K562 (cell line): ENCODE data around the gene LIMS1. TPM values are rescaled to one million over a fixed set of nuclear protein-coding genes. Genes with fewer than 3 reads are reported as not detected.

ENCODE experiments used
- ATAC-seq: fragments of 200-7000 bp; cut with Tn5 transposase; 3 replicates; pipeline ENCODE4 v1.9.1; 2020; ENCODE audit warnings: moderate library complexity
- BruUV-seq: library from RNA; stranded (reverse); fragments of 400-500 nt; replicated peaks from 2 replicates; lab custom pipeline; 2021; lab: Mats Ljungman, UMichigan
- CTCF ChIA-PET: fragments of 300-600 bp; formaldehyde crosslinking; extraction: SDS; loops from one replicate; lab custom pipeline; 2021; ENCODE audit warnings: low intra/inter-chr PET ratio; lab: Yijun Ruan, JAX
- POLR2A ChIA-PET: fragments of 300-600, 350-650 bp; sonication (Branson Sonifier 250); formaldehyde crosslinking; extraction: SDS; loops from one replicate; lab custom pipeline; 2021; ENCODE audit warnings: antibody characterized with exemption, inconsistent platforms; lab: Yijun Ruan, JAX
- DNase-seq, 4 experiments: peaks; one replicate each; pipeline versions ENCODE4 v3.0.0 to v3.0.0-alpha.2; 2011 to 2018; ENCODE audit warnings: low spot score in 3 of 4, mixed read lengths in 3 of 4; ENCODE audit errors: extremely low read depth in 1 of 4
- FAIRE-seq: peaks from 2 replicates; lab custom pipeline; 2011; peaks lifted over from hg19 to GRCh38; lab: Jason Lieb, UNC
- H2AFZ ChIP-seq: 2 replicates; pipeline ENCODE4 v1.6.0; 2011; ENCODE audit warnings: low read depth, low read length, control low read depth, inconsistent platforms
- H3K27ac ChIP-seq: fragments of 200-600 bp; 3 replicates; pipeline ENCODE4 v1.8.0; 2011; ENCODE audit warnings: low read depth, mild to moderate bottlenecking, control low read depth, inconsistent platforms, low read length, moderate library complexity, mixed read lengths; ENCODE audit errors: extremely low read depth
- H3K27me3 ChIP-seq, 2 experiments: fragments of 300-600 bp in 1 of 2; 2 replicates in 1 of 2; 3 replicates in 1 of 2; pipeline versions ENCODE4 v1.6.0 to v1.8.0; 2011; ENCODE audit warnings: inconsistent platforms in 2 of 2, low read length in 2 of 2, mild to moderate bottlenecking in 1 of 2, mixed read lengths in 1 of 2, moderate library complexity in 1 of 2; ENCODE audit not compliant: control insufficient read depth in 2 of 2, insufficient read depth in 2 of 2
- H3K36me3 ChIP-seq: fragments of 300-600 bp; 3 replicates; pipeline ENCODE4 v1.8.0; 2011; ENCODE audit warnings: mild to moderate bottlenecking, low read length, inconsistent platforms; ENCODE audit not compliant: control insufficient read depth, insufficient read depth
- H3K4me1 ChIP-seq, 2 experiments: fragments of 200-600 bp in 1 of 2; replicated peaks in 1 of 2; 2 replicates in 1 of 2; 3 replicates in 1 of 2; pipeline versions ENCODE4 v1.5.1 to v1.8.0; 2011; ENCODE audit warnings: inconsistent platforms in 2 of 2, low read length in 2 of 2, mild to moderate bottlenecking in 1 of 2, mixed read lengths in 1 of 2, moderate library complexity in 1 of 2; ENCODE audit not compliant: control insufficient read depth in 2 of 2, insufficient read depth in 2 of 2
- H3K4me2 ChIP-seq: 2 replicates; pipeline ENCODE4 v1.6.1; 2011; ENCODE audit warnings: low read length, control low read depth, inconsistent platforms, mixed read lengths; ENCODE audit not compliant: insufficient read depth
- H3K4me3 ChIP-seq: fragments of 200-600 bp; sonication (generic), shearing (Covaris generic); 2 replicates; pipeline ENCODE4 v1.5.1; 2016; ENCODE audit warnings: control low read depth, inconsistent platforms
- H3K79me2 ChIP-seq: fragments of 200-600 bp; 3 replicates; pipeline ENCODE4 v1.8.0; 2011; ENCODE audit warnings: low read length, inconsistent platforms; ENCODE audit not compliant: control insufficient read depth, insufficient read depth
- H3K9ac ChIP-seq, 2 experiments: 2 replicates each; pipeline versions ENCODE4 v1.6.0 to v1.6.1; 2011; ENCODE audit warnings: low read depth in 2 of 2, low read length in 2 of 2, control low read depth in 1 of 2, inconsistent platforms in 1 of 2, mild to moderate bottlenecking in 1 of 2, mixed read lengths in 1 of 2; ENCODE audit not compliant: insufficient read depth in 1 of 2
- H3K9me1 ChIP-seq: one replicate; pipeline ENCODE4 v1.6.0; 2011; ENCODE audit warnings: inconsistent platforms, mild to moderate bottlenecking, low read length, moderate library complexity; ENCODE audit not compliant: control insufficient read depth, insufficient read depth
- H3K9me3 ChIP-seq: replicated peaks from 2 replicates; pipeline ENCODE4 v1.5.1; 2011; ENCODE audit warnings: low read depth, low read length, inconsistent platforms; ENCODE audit not compliant: control insufficient read depth, insufficient read depth
- H4K20me1 ChIP-seq: replicated peaks from 2 replicates; pipeline ENCODE4 v1.6.1; 2011; ENCODE audit warnings: low read length, inconsistent platforms, mixed read lengths; ENCODE audit not compliant: control insufficient read depth, insufficient read depth
- CUX1 ChIP-seq: fragments of 200-800 bp; sonication (Bioruptor generic); IDR thresholded peaks from 2 replicates; pipeline ENCODE4 v1.6.1; 2016; ENCODE audit warnings: missing genetic modification characterization, missing compliant biosample characterization
- HIVEP1 ChIP-seq: fragments of 250-450 bp; sonication (Bioruptor Pico); IDR thresholded peaks from 2 replicates; pipeline ENCODE4 v1.4.0; 2020; ENCODE audit warnings: mild to moderate bottlenecking
- IFI16 ChIP-seq: fragments of 250-450 bp; sonication (Bioruptor Pico); IDR thresholded peaks from 2 replicates; pipeline ENCODE4 v2.1.2; 2022; ENCODE audit warnings: mild to moderate bottlenecking, inconsistent platforms
- MEIS2 ChIP-seq: fragments of 450-650 bp; IDR thresholded peaks from 2 replicates; pipeline ENCODE4 v1.6.1; 2014; ENCODE audit warnings: mild to moderate bottlenecking; ENCODE audit not compliant: partially characterized antibody
- NFE2L1 ChIP-seq: fragments of 450-650 bp; IDR thresholded peaks from 2 replicates; pipeline ENCODE4 v1.6.1; 2016; ENCODE audit warnings: missing genetic modification characterization, low read depth, mild to moderate bottlenecking, missing compliant biosample characterization, moderate library complexity, borderline replicate concordance
- RFX7 ChIP-seq: fragments of 250-450 bp; sonication (Bioruptor Pico); IDR thresholded peaks from 2 replicates; pipeline ENCODE4 v1.5.1; 2021; ENCODE audit warnings: mild to moderate bottlenecking
- WGBS: fragments of 100-300 bp; shearing (Covaris generic); methylation state at CpG from one replicate; pipeline ENCODE4 v1.1.6; 2016; ENCODE audit warnings: low coverage, mixed read lengths; ENCODE audit not compliant: insufficient coverage; ENCODE audit errors: missing lambda C conversion rate; 5-methylcytosine and 5-hydroxymethylcytosine counted together
- in situ Hi-C: fragments of 300-500 bp; cut with MboI; formaldehyde crosslinking; loops from 4 replicates; pipeline ENCODE4 v1.15.0; 2018; ENCODE audit warnings: inconsistent platforms, mixed read lengths
- intact Hi-C: fragments of 100-400 bp; cut with micrococcal nuclease; formaldehyde crosslinking; loops from 2 replicates; pipeline ENCODE4 v1.14.2; 2022
- polyA plus RNA-seq, 8 experiments: library from polyadenylated mRNA; depleted of rRNA in 4 of 8; stranded (reverse) in 5 of 8; unstranded in 3 of 8; fragments of >200 nt; fragmentation: Nextera tagmentation in 2 of 8; fragmentation: Illumina TruSeq in 1 of 8; extraction: Ambion mirVana in 2 of 8; extraction: Trizol in 1 of 8; gene quantifications; 2 replicates each; pipeline versions ENCODE4 v1.2.1 to v1.2.3, GENCODE V29; 2011 to 2014; ENCODE audit warnings: inconsistent platforms in 1 of 8, missing spikeins in 1 of 8
- total RNA-seq, 7 experiments: library from RNA; depleted of rRNA in 6 of 7; stranded (reverse); fragments of >200 nt in 6 of 7; fragmentation: Illumina TruSeq in 2 of 7; extraction: Trizol in 2 of 7; gene quantifications; 2 replicates each; pipeline versions ENCODE4 v1.2.1 to v1.2.3, GENCODE V29; 2011 to 2021; ENCODE audit warnings: low replicate concordance in 1 of 7
- TF ChIP-seq, protein P1 (sequence below): fragments of 250-450 bp; sonication (Bioruptor Pico); IDR thresholded peaks from 2 replicates; pipeline ENCODE4 v1.6.1; 2021; ENCODE audit warnings: mild to moderate bottlenecking
- TF ChIP-seq, protein P2 (sequence below): sonication (generic); formaldehyde crosslinking; IDR thresholded peaks from 2 replicates; pipeline ENCODE4 v1.8.0; 2022; ENCODE audit warnings: mild to moderate bottlenecking, low read depth, missing genetic modification reagents

The LIMS1 gene
- total and polyA plus RNA-seq, 9 of the 15 experiments (the other 6 are each of a cell fraction or from before 2014, with no cell fraction given), result 52.8 to 134 (median 81.0) TPM

GRCh38 chr2:108628936-108629335 lies 94.7 kb downstream of the LIMS1 start (continued):
- TF ChIP-seq MEIS2 (no peak), NFE2L1 (tag) (no peak)
- TF ChIP-seq, protein P1, sequence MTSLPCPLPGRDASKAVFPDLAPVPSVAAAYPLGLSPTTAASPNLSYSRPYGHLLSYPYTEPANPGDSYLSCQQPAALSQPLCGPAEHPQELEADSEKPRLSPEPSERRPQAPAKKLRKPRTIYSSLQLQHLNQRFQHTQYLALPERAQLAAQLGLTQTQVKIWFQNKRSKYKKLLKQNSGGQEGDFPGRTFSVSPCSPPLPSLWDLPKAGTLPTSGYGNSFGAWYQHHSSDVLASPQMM (CRISPR knock-in tag), result no peak

- DNase-seq (no peak), ATAC-seq (no peak), FAIRE-seq (no peak)
- H3K4me3 ChIP-seq, result no peak overlapping the region
- no peak for TF ChIP-seq RFX7 (CRISPR knock-in tag)
- TF ChIP-seq, protein P2, sequence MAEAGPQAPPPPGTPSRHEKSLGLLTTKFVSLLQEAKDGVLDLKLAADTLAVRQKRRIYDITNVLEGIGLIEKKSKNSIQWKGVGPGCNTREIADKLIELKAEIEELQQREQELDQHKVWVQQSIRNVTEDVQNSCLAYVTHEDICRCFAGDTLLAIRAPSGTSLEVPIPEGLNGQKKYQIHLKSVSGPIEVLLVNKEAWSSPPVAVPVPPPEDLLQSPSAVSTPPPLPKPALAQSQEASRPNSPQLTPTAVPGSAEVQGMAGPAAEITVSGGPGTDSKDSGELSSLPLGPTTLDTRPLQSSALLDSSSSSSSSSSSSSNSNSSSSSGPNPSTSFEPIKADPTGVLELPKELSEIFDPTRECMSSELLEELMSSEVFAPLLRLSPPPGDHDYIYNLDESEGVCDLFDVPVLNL, result no peak
- TF ChIP-seq IFI16, result no peak
- no peak for TF ChIP-seq HIVEP1 (CRISPR knock-in tag)
- no peak for TF ChIP-seq CUX1 (CRISPR knock-in tag)
- no peaks in the 10 kb centered on the region; the same call in 1 of the 3 replicates for H3K36me3 ChIP-seq
- ChIA-PET POLR2A (interaction anchor here (0.6 to 1.3 kb wide), 3 partner anchors 16 to 462 kb away, joined by 3 read pairs; no protein-coding TSS in a partner anchor), CTCF (no interaction called here)
- H3K9me3 ChIP-seq, result no peaks in the 10 kb centered on the region
- H3K79me2 ChIP-seq, result peaks cover 97% of the 10 kb centered on the region
- peaks cover 4 to 24% of the 10 kb centered on the region in 2 experiments; a peak in 4 of 5 replicates for H3K4me1 ChIP-seq
- H3K27me3 ChIP-seq, result no peaks in the 10 kb centered on the region
- BruUV-seq, result no TSS peak
- no peak overlapping the region for H3K9ac ChIP-seq
- H3K27ac ChIP-seq, result no peak overlapping the region
- H4K20me1 ChIP-seq, result no peaks in the 10 kb centered on the region; the same call in 1 of the 2 replicates
- in situ Hi-C loops (no loop called here), intact Hi-C loops (no loop called here)
- 85% methylated on average over 1 of the region's 1 CpG for WGBS
- H3K4me2 ChIP-seq, result no peak overlapping the region
- H3K9me1 ChIP-seq, result peaks cover 5% of the 10 kb centered on the region
- no peak overlapping the region for H2AFZ ChIP-seq
These were observed 95.1 kb downstream of the LIMS1 start for GRCh38 chr2:108629417-108629816.
